Lower leg skin (tissue), 3 donors: ENCODE measurements around the gene MAT1A.
"Not testable (repeated sequence)": the region's sequence is repeated elsewhere in the genome, so short reads cannot be mapped to it uniquely, and the experiment has no call there.

Experiments used
- POLR2A ChIP-seq, 2 donors: fragments of 450-650 bp; IDR thresholded peaks; one replicate each; pipeline ENCODE4 v1.6.1; 2016 to 2017; ENCODE audit warnings: antibody characterized with exemption in 2 of 2, mild to moderate bottlenecking in 1 of 2, moderate library complexity in 1 of 2
- TF ChIP-seq, protein P1 (sequence below), 3 donors: fragments of 450-650 bp; IDR thresholded peaks; one replicate each; pipeline ENCODE4 v1.5.1; 2016; ENCODE audit warnings: antibody characterized with exemption in 3 of 3, mild to moderate bottlenecking in 3 of 3, moderate library complexity in 2 of 3

DNA sequence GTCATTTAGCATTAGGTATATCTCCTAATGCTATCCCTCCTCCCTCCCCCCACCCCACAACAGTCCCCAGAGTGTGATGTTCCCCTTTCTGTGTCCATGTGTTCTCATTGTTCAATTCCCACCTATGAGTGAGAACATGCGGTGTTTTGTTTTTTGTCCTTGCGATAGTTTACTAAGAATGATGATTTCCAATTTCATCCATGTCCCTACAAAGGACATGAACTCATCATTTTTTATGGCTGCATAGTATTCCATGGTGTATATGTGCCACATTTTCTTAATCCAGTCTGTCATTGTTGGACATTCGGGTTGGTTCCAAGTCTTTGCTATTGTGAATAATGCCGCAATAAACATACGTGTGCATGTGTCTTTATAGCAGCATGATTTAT, 66.4 kb downstream of the MAT1A start:
- TF ChIP-seq, protein P1, sequence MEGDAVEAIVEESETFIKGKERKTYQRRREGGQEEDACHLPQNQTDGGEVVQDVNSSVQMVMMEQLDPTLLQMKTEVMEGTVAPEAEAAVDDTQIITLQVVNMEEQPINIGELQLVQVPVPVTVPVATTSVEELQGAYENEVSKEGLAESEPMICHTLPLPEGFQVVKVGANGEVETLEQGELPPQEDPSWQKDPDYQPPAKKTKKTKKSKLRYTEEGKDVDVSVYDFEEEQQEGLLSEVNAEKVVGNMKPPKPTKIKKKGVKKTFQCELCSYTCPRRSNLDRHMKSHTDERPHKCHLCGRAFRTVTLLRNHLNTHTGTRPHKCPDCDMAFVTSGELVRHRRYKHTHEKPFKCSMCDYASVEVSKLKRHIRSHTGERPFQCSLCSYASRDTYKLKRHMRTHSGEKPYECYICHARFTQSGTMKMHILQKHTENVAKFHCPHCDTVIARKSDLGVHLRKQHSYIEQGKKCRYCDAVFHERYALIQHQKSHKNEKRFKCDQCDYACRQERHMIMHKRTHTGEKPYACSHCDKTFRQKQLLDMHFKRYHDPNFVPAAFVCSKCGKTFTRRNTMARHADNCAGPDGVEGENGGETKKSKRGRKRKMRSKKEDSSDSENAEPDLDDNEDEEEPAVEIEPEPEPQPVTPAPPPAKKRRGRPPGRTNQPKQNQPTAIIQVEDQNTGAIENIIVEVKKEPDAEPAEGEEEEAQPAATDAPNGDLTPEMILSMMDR (IDR thresholded peaks at IDR 0.05): not testable (repeated sequence)
- TF ChIP-seq POLR2A (IDR thresholded peaks at IDR 0.05): not testable (repeated sequence)
